Loucy (cell line): Measurements from ENCODE around the gene MNS1.
"Not testable (repeated sequence)": the region's sequence is repeated elsewhere in the genome, so short reads cannot be mapped to it uniquely, and the experiment has no call there.

ENCODE experiments used
- EZH2phosphoT487 ChIP-seq: fragments of 200-600 bp; IDR thresholded peaks from 2 replicates; pipeline ENCODE4 v1.6.1; 2018; ENCODE audit warnings: antibody characterized with exemption, mild to moderate bottlenecking, moderate library complexity, borderline replicate concordance
- TF ChIP-seq, protein P1 (sequence below): fragments of 200-600 bp; sonication (generic); conservative IDR thresholded peaks from 2 replicates; pipeline ENCODE4 v1.5.1; 2014; ENCODE audit warnings: mild to moderate bottlenecking, antibody characterized with exemption, low read length

DNA sequence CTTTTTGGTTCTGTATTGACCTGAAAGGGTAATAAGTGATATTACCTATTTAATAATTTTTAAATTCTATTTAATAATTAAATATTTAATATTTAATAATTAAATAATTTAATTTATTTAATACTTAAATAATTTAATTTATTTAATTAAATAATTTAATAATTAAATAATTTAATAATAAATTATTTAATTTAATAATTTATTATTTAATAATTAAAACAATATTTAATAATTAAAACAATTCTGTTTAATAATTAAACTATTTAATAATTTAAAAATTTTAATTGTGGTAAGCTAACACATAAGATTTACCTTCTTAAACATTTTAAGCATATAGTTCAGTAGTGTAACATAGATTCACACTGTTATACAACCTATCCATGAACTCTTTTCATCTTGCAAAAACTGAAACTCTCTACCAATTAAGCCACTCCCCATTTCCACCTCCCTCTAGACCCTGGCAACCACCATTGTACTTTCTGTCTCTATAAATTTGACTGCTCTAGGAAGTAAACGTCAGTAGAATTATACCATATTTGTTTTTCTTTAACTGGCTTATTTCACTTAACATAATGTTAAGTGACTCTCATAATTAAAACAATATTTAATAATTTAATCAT lies 51.7 kb downstream of the MNS1 start:
- TF ChIP-seq, protein P1, sequence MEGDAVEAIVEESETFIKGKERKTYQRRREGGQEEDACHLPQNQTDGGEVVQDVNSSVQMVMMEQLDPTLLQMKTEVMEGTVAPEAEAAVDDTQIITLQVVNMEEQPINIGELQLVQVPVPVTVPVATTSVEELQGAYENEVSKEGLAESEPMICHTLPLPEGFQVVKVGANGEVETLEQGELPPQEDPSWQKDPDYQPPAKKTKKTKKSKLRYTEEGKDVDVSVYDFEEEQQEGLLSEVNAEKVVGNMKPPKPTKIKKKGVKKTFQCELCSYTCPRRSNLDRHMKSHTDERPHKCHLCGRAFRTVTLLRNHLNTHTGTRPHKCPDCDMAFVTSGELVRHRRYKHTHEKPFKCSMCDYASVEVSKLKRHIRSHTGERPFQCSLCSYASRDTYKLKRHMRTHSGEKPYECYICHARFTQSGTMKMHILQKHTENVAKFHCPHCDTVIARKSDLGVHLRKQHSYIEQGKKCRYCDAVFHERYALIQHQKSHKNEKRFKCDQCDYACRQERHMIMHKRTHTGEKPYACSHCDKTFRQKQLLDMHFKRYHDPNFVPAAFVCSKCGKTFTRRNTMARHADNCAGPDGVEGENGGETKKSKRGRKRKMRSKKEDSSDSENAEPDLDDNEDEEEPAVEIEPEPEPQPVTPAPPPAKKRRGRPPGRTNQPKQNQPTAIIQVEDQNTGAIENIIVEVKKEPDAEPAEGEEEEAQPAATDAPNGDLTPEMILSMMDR, result not testable (repeated sequence)
- TF ChIP-seq EZH2phosphoT487, result not testable (repeated sequence)
